GM19463 (cell line): ENCODE results near the gene COL4A5.

Experiments used
- ATAC-seq: cut with Tn5 transposase; IDR thresholded peaks from one replicate; pipeline ENCODE4 v1.9.1; 2021; ENCODE audit warnings: mild to moderate bottlenecking, moderate library complexity; ENCODE audit not compliant: unreplicated experiment

COL4A5 gene

DNA sequence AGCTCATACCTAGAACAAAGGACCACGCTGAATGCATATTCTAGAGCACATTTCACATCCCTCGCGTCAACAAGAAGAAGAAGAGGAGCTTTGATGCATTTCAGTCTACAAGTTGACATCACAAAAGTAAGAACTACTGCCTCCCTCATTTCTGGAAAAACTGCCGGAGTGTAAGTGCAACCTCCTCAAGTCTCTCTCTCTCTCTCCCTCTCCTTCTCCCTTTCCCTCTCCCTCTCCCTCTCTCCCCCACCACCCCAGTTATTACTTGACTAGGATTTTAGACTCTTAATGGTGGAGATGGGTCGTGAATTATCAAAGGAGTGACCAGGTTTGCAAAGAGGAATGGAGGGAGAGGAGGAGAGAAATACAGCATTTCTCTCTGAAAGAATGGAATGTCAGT is 298.1 kb downstream of the COL4A5 start:
- ATAC-seq: no peak

DNA sequence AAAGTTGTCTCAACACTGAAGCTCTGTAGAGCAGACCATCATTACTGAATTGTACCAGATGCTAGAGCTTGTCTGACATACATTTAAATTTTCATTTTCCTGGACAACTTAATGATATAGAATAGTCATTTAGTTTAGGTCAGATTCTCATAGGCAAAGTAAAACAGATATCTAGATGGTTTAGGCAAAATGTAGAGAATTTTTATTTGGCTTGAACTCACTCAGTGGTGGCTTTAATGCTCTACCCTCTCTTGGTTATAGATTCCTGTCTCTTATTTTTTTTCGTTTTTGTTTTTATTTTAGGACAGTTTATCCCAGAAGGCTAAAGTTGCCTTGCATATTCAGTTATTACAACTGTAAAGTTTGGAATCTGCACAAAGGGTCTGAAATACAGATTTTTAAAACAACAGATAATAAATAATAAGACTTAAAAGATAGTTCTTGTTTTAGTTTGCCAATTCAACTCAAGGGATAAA is 300.7 kb downstream of the COL4A5 start:
- ATAC-seq: no peak
